Measurements from ENCODE around the gene COL19A1. TPM values are rescaled to one million over a fixed set of nuclear protein-coding genes. Genes with fewer than 3 reads are reported as not detected.

Gene COL19A1
- total RNA-seq, 2 experiments from 2014 or later: 0.03 TPM; not detected in 1

GRCh38 chr6:70062010-70062409 lies 195.7 kb downstream of the COL19A1 start:
- no peak for TF ChIP-seq CTCF (conservative IDR thresholded peaks at IDR 0.05; ENCODE audit: low read length)
- TF ChIP-seq EZH2phosphoT487 (IDR thresholded peaks at IDR 0.05; ENCODE audit: borderline replicate concordance, low read depth, low read length): no peak
- Histone ChIP-seq H3K27ac (ENCODE audit: low read depth, low read length, poor library complexity, severe bottlenecking) (no peak overlapping the region), H3K4me2 (ENCODE audit: low read length) (no peak overlapping the region), H3K9me2 (ENCODE audit: insufficient read depth, low read length) (no peaks in the 10 kb centered on the region), H3K9me3 (ENCODE audit: low read length) (no peaks in the 10 kb centered on the region), H4K20me1 (ENCODE audit: insufficient read depth, low read length) (no peaks in the 10 kb centered on the region), H2AFZ (ENCODE audit: low read length) (no peak overlapping the region), H3K4me3 (ENCODE audit: low read depth, low read length, poor library complexity, severe bottlenecking) (no peak overlapping the region), H3K4me1 (ENCODE audit: insufficient read depth, low read length, poor library complexity, severe bottlenecking) (no peaks in the 10 kb centered on the region), H3K36me3 (ENCODE audit: insufficient read depth, low read length) (no peaks in the 10 kb centered on the region), H3K79me2 (ENCODE audit: insufficient read depth, low read depth, low read length) (no peaks in the 10 kb centered on the region)
- CTCF ChIA-PET (ENCODE audit: unreplicated experiment): no interaction called here
- POLR2A ChIA-PET: no interaction called here
- no TSS peak for BruUV-seq (replicated peaks)
- no peak for DNase-seq (ENCODE audit: low spot score)
- intact Hi-C loops (cut with micrococcal nuclease; ENCODE audit: unreplicated experiment): no loop called here

GRCh38 chr6:70072540-70073179 lies 206.3 kb downstream of the COL19A1 start:
- no peak for DNase-seq (ENCODE audit: low spot score)
- CTCF ChIA-PET (ENCODE audit: unreplicated experiment): no interaction called here
- Histone ChIP-seq H3K36me3 (ENCODE audit: insufficient read depth, low read length) (no peaks in the 10 kb centered on the region), H3K4me1 (ENCODE audit: insufficient read depth, low read length, poor library complexity, severe bottlenecking) (no peaks in the 10 kb centered on the region), H3K79me2 (ENCODE audit: insufficient read depth, low read depth, low read length) (no peaks in the 10 kb centered on the region), H2AFZ (ENCODE audit: low read length) (no peak overlapping the region), H3K4me3 (ENCODE audit: low read depth, low read length, poor library complexity, severe bottlenecking) (no peak overlapping the region), H3K9me3 (ENCODE audit: low read length) (no peaks in the 10 kb centered on the region), H3K4me2 (ENCODE audit: low read length) (no peak overlapping the region), H3K27ac (ENCODE audit: low read depth, low read length, poor library complexity, severe bottlenecking) (no peak overlapping the region), H4K20me1 (ENCODE audit: insufficient read depth, low read length) (no peaks in the 10 kb centered on the region), H3K9me2 (ENCODE audit: insufficient read depth, low read length) (no peaks in the 10 kb centered on the region)
- no TSS peak for BruUV-seq (replicated peaks)
- POLR2A ChIA-PET: no interaction called here
- TF ChIP-seq CTCF (conservative IDR thresholded peaks at IDR 0.05; ENCODE audit: low read length) (no peak), EZH2phosphoT487 (IDR thresholded peaks at IDR 0.05; ENCODE audit: borderline replicate concordance, low read depth, low read length) (no peak)
- intact Hi-C loops (cut with micrococcal nuclease; ENCODE audit: unreplicated experiment): no loop called here

GRCh38 chr6:70073637-70074036 lies 207.3 kb downstream of the COL19A1 start:
- no peak overlapping the region for H3K4me3 ChIP-seq (ENCODE audit: low read depth, low read length, poor library complexity, severe bottlenecking)
- H3K36me3 ChIP-seq (ENCODE audit: insufficient read depth, low read length): no peaks in the 10 kb centered on the region
- intact Hi-C loops (cut with micrococcal nuclease; ENCODE audit: unreplicated experiment): no loop called here
- no peaks in the 10 kb centered on the region for H3K9me2 ChIP-seq (ENCODE audit: insufficient read depth, low read length)
- no peak overlapping the region for H3K4me2 ChIP-seq (ENCODE audit: low read length)
- no peak overlapping the region for H3K27ac ChIP-seq (ENCODE audit: low read depth, low read length, poor library complexity, severe bottlenecking)
- TF ChIP-seq CTCF (conservative IDR thresholded peaks at IDR 0.05; ENCODE audit: low read length) (no peak), EZH2phosphoT487 (IDR thresholded peaks at IDR 0.05; ENCODE audit: borderline replicate concordance, low read depth, low read length) (no peak)
- DNase-seq (ENCODE audit: low spot score): no peak
- no TSS peak for BruUV-seq (replicated peaks)
- H3K9me3 ChIP-seq (ENCODE audit: low read length): no peaks in the 10 kb centered on the region
- H3K4me1 ChIP-seq (ENCODE audit: insufficient read depth, low read length, poor library complexity, severe bottlenecking): no peaks in the 10 kb centered on the region
- ChIA-PET POLR2A (no interaction called here), CTCF (ENCODE audit: unreplicated experiment) (no interaction called here)
- H4K20me1 ChIP-seq (ENCODE audit: insufficient read depth, low read length): no peaks in the 10 kb centered on the region
- H2AFZ ChIP-seq (ENCODE audit: low read length): no peak overlapping the region
- no peaks in the 10 kb centered on the region for H3K79me2 ChIP-seq (ENCODE audit: insufficient read depth, low read depth, low read length)
